ENCODE measurements around the gene WLS. TPM values are rescaled to one million over a fixed set of nuclear protein-coding genes. Genes with fewer than 3 reads are reported as not detected.
"Not testable (repeated sequence)": the region's sequence is repeated elsewhere in the genome, so short reads cannot be mapped to it uniquely, and the experiment has no call there.

The WLS gene
- total and polyA plus RNA-seq, 10 of the 15 experiments (the other 5 are each of a cell fraction or from before 2014, with no cell fraction given) = 0.04 to 0.36 TPM; not detected in 8

- 65% methylated on average over 12 of the region's 12 CpGs for WGBS (ENCODE audit: insufficient coverage, insufficient replicate concordance, low lambda C conversion rate, missing lambda C conversion rate)
- H3K4me3 ChIP-seq; FAIRE-seq; SMC1A ChIA-PET (ENCODE audit: uncharacterized antibody, unreplicated experiment); ATAC-seq; H4K20me1 ChIP-seq (ENCODE audit: control insufficient read depth, insufficient read depth); H3K27ac ChIP-seq (ENCODE audit: control insufficient read depth, insufficient read depth); DNase-seq (ENCODE audit: low read depth, low spot score); intact Hi-C loops (cut with micrococcal nuclease; ENCODE audit: unreplicated experiment); H3K27me3 ChIP-seq (replicated peaks in 1 of 2; ENCODE audit: control insufficient read depth in 2 of 2, insufficient read depth in 2 of 2, low read length in 1 of 2); in situ Hi-C loops (cut with MboI); H3K4me1 ChIP-seq (ENCODE audit: control insufficient read depth, insufficient read depth, low read length); H3K9ac ChIP-seq (ENCODE audit: control insufficient read depth, insufficient read depth, low read length); RAD21 ChIA-PET (ENCODE audit: unreplicated experiment); H2AFZ ChIP-seq (ENCODE audit: control insufficient read depth, low read depth, low read length); H3K36me3 ChIP-seq (ENCODE audit: control insufficient read depth in 2 of 2, insufficient read depth in 2 of 2, low read length in 1 of 2); H3K79me2 ChIP-seq (ENCODE audit: control insufficient read depth, insufficient read depth, low read length); BruUV-seq (replicated peaks); H3K4me2 ChIP-seq (ENCODE audit: control insufficient read depth, insufficient read depth); H3K9me3 ChIP-seq (replicated peaks; ENCODE audit: control insufficient read depth, insufficient read depth, low read length): not testable (repeated sequence)
- ChIA-PET POLR2A (interaction anchor here (1.1 kb wide), 1 partner anchor 24 kb away, joined by 4 read pairs; no protein-coding TSS in a partner anchor), CTCF (interaction anchor here (1.2 kb wide), 1 partner anchor 12 kb away, joined by 4 read pairs; no protein-coding TSS in a partner anchor)
Measured at GRCh38 chr1:68161672-68162071, 70.7 kb downstream of the WLS start.

GRCh38 chr1:68160935-68161334 is 71.4 kb downstream of the WLS start:
- H3K9me3 ChIP-seq (replicated peaks; ENCODE audit: control insufficient read depth, insufficient read depth, low read length); H3K4me1 ChIP-seq (ENCODE audit: control insufficient read depth, insufficient read depth, low read length); H3K27me3 ChIP-seq (replicated peaks in 1 of 2; ENCODE audit: control insufficient read depth in 2 of 2, insufficient read depth in 2 of 2, low read length in 1 of 2); in situ Hi-C loops (cut with MboI); H3K9ac ChIP-seq (ENCODE audit: control insufficient read depth, insufficient read depth, low read length); H3K27ac ChIP-seq (ENCODE audit: control insufficient read depth, insufficient read depth); H3K4me2 ChIP-seq (ENCODE audit: control insufficient read depth, insufficient read depth); H3K79me2 ChIP-seq (ENCODE audit: control insufficient read depth, insufficient read depth, low read length); H4K20me1 ChIP-seq (ENCODE audit: control insufficient read depth, insufficient read depth); H3K4me3 ChIP-seq; H3K36me3 ChIP-seq (ENCODE audit: control insufficient read depth in 2 of 2, insufficient read depth in 2 of 2, low read length in 1 of 2); intact Hi-C loops (cut with micrococcal nuclease; ENCODE audit: unreplicated experiment); FAIRE-seq; H2AFZ ChIP-seq (ENCODE audit: control insufficient read depth, low read depth, low read length); BruUV-seq (replicated peaks): not testable (repeated sequence)
- ChIA-PET SMC1A (ENCODE audit: uncharacterized antibody, unreplicated experiment) (interaction anchor here (0.7 kb wide), 1 partner anchor 17 kb away, joined by 4 read pairs; no protein-coding TSS in a partner anchor), POLR2A (interaction anchor here (1.1 kb wide), 1 partner anchor 25 kb away, joined by 4 read pairs; no protein-coding TSS in a partner anchor), CTCF (interaction anchor here (0.7 kb wide), 2 partner anchors 15 to 1601 kb away, joined by 3 read pairs; no protein-coding TSS in a partner anchor), RAD21 (ENCODE audit: unreplicated experiment) (interaction anchor here (0.7 to 0.8 kb wide), 2 partner anchors 27 to 46 kb away, joined by 3 to 5 read pairs; no protein-coding TSS in a partner anchor)
- peak; percentile 41 for DNase-seq (ENCODE audit: low read depth, low spot score)
- peak; percentile 79 for ATAC-seq
- TF ChIP-seq SPI1 (IDR thresholded peaks at IDR 0.05; ENCODE audit: borderline replicate concordance, insufficient read depth, low read depth, low read length) = peak; percentile 44; the same call in 1 of the 2 replicates
- TF ChIP-seq ZNF384 (IDR thresholded peaks at IDR 0.05; ENCODE audit: borderline replicate concordance, low read depth, low read length) = peak; percentile 33; the same call in 1 of the 2 replicates
- WGBS (ENCODE audit: insufficient coverage, insufficient replicate concordance, low lambda C conversion rate, missing lambda C conversion rate) = 0% methylated on average over 2 of the region's 2 CpGs

All from GM12878 (cell line).